GM12874 (cell line): Measurements from ENCODE around the gene CACNG7.

Source experiments
- TF ChIP-seq, protein P1 (sequence below): IDR thresholded peaks from 2 replicates; pipeline ENCODE4 v1.5.1; 2011; ENCODE audit warnings: low read depth, mild to moderate bottlenecking, control low read depth, low read length, moderate library complexity; ENCODE audit not compliant: insufficient read depth

The CACNG7 gene

GRCh38 chr19:53977429-53977990, 68.4 kb downstream of the CACNG7 start:
- TF ChIP-seq, protein P1, sequence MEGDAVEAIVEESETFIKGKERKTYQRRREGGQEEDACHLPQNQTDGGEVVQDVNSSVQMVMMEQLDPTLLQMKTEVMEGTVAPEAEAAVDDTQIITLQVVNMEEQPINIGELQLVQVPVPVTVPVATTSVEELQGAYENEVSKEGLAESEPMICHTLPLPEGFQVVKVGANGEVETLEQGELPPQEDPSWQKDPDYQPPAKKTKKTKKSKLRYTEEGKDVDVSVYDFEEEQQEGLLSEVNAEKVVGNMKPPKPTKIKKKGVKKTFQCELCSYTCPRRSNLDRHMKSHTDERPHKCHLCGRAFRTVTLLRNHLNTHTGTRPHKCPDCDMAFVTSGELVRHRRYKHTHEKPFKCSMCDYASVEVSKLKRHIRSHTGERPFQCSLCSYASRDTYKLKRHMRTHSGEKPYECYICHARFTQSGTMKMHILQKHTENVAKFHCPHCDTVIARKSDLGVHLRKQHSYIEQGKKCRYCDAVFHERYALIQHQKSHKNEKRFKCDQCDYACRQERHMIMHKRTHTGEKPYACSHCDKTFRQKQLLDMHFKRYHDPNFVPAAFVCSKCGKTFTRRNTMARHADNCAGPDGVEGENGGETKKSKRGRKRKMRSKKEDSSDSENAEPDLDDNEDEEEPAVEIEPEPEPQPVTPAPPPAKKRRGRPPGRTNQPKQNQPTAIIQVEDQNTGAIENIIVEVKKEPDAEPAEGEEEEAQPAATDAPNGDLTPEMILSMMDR = no peak

DNA sequence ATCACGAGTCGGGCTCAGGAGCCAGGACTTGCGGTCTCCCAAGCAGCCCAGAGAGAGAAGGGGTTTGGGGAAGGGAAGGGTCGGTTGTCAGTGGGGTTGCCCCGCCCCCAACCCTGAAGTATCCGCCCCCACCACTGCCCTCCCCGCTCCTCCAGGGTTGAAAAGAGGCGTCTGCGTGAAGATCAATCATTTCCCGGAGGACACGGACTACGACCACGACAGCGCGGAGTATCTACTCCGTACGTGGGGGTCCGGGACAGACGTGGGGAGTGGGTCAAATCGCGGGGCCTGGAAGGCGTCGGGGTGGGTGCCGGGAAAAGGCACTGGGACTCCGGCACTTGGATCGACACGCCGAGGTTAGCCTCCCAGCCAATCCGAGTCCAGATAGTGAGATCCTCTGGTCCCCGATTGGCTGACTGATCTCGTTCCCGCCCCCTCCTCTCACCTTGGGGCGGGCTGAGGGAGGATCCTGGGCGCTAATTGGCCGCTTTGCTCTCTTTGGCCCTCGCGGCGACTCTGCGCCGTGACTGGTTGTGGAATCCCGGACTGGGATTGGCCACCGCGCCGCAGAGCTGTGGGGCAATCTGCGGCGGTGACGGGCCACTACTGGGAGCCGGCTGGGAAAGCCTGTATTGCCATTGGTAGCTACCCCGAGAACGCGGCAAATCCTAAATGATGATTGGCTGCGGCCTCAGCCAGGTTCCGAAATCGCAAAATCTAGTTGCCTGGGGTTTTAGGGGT, 69.1 kb downstream of the CACNG7 start:
- TF ChIP-seq, protein P1 = no peak

DNA sequence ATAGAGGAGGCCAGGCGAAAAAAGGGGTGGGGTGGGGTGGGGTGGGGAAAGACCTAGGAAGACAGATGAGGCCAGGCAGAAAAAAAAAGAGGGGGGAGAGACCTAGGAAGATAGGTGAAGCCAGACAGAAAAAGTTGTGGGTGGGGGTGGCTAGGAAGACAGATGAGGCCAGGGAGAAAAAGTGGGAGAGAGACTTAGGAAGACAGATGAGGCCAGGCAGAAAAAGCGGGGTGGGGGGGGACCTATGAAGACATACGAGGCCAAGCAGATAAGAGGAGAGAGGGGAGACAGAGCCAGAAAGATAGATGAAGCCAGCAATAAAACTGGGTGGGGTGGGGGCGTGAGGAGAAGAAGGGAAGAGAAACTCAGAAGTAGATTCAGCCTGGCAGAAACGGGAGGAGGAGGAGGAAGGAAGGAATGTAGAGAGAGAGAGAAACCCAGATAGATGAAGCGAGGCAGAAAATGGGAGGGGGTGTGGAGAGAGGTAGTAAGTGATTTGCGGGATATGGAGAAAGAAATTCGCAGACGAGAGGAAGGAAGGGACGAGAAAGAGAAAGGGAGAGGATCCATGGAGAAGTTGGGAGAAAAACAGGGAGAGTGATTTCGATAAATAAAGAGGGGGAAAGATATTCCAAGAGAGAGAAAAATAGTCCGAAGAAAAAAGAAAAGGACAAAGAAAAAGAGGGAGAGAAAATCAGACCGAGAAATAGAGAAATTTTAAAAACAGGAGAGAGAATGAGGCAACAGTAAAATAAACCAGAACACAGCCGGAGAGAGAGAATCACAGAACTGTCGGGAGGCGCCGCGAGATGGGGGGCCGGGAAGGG, 70.1 kb downstream of the CACNG7 start:
- TF ChIP-seq, protein P1 = no peak

DNA sequence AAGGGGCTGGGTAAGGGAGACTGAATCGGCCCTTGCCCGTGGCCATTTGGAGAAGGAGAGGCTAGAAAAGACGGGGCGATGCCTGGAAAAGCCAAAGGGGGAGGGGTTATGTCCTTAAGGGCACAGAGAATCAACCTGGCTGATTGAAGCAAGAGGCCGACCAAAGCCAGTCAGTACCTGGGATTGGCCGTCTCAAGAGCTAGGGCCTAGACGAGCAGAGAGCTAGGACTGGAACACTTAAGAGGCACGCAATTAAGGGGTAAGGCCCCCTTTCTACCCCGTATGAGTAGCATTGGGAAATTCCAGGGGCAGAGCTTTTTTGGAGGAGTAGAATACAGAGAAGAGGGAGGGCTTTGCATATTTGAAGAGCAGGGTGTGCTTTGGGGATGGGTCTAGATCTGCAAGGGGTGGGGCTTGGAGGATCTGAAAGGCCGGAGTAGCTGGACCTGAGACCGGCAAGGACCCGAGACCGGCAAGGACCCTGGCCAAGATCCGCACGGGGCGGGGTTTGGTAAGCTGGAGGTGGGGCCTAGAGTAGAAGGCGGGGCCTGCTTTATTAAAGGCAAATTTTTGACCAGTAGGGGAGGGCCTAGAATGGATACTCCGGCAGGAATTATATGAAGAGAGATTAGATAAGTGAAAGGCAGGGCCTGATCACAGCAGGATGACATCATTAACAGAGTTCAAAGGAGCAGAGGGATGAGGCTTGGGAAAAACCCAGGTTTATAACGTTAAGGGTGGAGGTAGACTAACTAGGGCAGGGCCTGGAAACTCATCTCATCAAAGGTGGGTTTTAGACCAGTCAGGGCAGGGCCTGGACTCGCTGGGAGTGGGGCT, 71.7 kb downstream of the CACNG7 start:
- TF ChIP-seq, protein P1 = no peak

- TF ChIP-seq, protein P1 = no peak
Observed at GRCh38 chr19:53981376-53981951, 72.4 kb downstream of the CACNG7 start.

DNA sequence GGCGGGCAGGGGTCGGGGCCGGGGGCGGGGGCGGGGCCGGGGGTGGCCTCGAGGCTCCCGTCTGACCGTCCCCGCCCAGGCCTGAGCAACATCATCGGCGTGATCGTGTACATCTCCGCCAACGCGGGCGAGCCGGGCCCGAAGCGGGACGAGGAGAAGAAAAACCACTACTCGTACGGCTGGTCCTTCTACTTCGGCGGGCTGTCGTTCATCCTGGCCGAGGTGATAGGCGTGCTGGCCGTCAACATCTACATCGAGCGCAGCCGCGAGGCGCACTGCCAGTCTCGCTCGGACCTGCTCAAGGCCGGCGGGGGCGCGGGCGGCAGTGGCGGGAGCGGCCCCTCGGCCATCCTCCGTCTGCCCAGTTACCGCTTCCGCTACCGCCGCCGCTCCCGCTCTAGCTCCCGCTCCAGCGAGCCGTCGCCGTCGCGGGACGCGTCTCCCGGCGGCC, 72.9 kb downstream of the CACNG7 start:
- TF ChIP-seq, protein P1 = no peak
